ENCODE data around the gene RAB19. TPM values are rescaled to one million over a fixed set of nuclear protein-coding genes. Genes with fewer than 3 reads are reported as not detected.
A peak's percentile ranks its signal among the peaks of the same experiment; 100 is the strongest.

RAB19 gene
- not detected for total RNA-seq

GRCh38 chr7:140403878-140404564, at the start of gene RAB19:
RAB19 (plus strand) TSS chr7:140404058; CDS start chr7:140407647, 3,589 bp downstream.

DNA sequence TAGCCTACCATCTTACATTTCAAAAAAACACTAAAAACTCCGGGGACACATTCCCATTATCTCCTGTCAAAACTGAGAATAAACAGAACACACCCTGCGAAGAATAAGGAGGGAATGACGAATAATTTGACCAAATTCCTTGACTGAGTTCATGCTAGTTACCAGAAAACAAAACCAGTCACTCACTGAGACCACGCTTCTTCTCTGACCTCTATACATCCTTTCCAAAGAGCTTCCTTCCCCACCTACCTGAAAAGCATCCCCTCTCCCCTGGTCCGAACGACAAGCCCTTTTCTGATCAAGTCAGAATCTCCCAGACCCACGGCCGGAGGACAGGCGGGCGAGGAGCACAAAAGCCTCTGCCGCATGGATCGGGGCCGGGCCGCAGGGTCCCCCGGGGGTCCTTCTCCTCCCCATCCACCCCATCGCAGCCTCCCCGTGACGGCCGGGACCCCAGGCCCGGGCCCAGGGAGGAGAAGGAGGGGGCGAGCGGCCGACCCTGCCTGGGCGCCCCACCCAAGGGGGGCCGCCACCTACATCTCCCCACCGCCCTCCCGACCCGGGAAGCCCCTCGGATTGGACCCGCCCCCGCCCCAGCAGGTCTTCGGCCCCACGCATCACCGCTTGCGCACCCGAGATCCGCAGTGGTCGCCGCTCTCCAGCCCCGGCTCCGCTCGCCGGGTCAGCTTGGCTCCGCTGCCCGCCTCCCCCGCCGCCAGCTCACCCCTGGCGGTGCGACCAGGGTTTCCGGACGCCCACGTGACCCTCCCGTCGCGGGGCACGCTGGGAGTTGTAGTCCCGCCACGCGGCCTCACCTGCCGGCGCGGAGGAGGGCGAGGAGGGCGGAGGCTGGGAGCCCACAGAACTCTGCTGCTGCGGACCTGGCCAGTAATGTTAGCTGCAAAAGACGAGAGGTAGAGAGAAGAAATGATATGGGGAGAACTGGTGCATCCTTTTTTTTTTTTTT, 5.8 kb upstream of the RAB19 start, which contains the start of gene SLC37A3:
Gene SLC37A3, minus strand, starts transcription at position 747 of the 967 bp plus-strand sequence. CDS start 16,004 bp downstream, outside the sequence.

Small RNA genes within 50 kb of the gene (small RNA-seq; reads per million reads assigned to genes)
- not detected for gene RNA5SP247
- 13.3 reads per million, percentile 94 among the genes with 10 or more reads in this experiment for gene RNA5SP248

Other genes starting within 250 kb of the RAB19 start
- gene KDM7A, start 227.1 kb upstream of the RAB19 start, total RNA-seq, result 12.9 TPM
- 128 TPM for gene SLC37A3, start 5.5 kb upstream of the RAB19 start, total RNA-seq
- gene MKRN1, start 75.4 kb downstream of the RAB19 start, total RNA-seq, result 101 TPM
- gene DENND2A, start 236.8 kb downstream of the RAB19 start, total RNA-seq, result 43.8 TPM